Calu3 (cell line): Measurements from ENCODE around the gene KLHDC4. TPM values are rescaled to one million over a fixed set of nuclear protein-coding genes. Genes with fewer than 3 reads are reported as not detected.

Source experiments
- BruUV-seq: library from RNA; stranded (reverse); fragments of 400-500 nt; replicated peaks from 2 replicates; lab custom pipeline; 2021; lab: Mats Ljungman, UMichigan
- CTCF ChIA-PET: fragments of 300-600 bp; sonication (Branson Sonifier 250); formaldehyde crosslinking; loops from one replicate; lab custom pipeline; 2022; ENCODE audit warnings: antibody characterized with exemption; lab: Charles Lee
- DNase-seq: peaks from one replicate; pipeline ENCODE4 v3.0.0; 2022
- H3K27ac Mint-ChIP-seq: one replicate; pipeline ENCODE4 v1.8.0; 2022; ENCODE audit warnings: mixed read lengths; ENCODE audit not compliant: unreplicated experiment
- H3K27me3 Mint-ChIP-seq: one replicate; pipeline ENCODE4 v1.8.0; 2022; ENCODE audit warnings: mixed read lengths; ENCODE audit not compliant: unreplicated experiment
- H3K36me3 Mint-ChIP-seq: one replicate; pipeline ENCODE4 v1.8.0; 2022; ENCODE audit warnings: mild to moderate bottlenecking, moderate library complexity, mixed read lengths; ENCODE audit not compliant: insufficient read depth, unreplicated experiment
- H3K4me1 Mint-ChIP-seq: one replicate; pipeline ENCODE4 v1.8.0; 2022; ENCODE audit warnings: mild to moderate bottlenecking, low read depth, mixed read lengths; ENCODE audit not compliant: unreplicated experiment
- H3K4me3 Mint-ChIP-seq: one replicate; pipeline ENCODE4 v1.8.0; 2022; ENCODE audit warnings: mild to moderate bottlenecking, low read depth, moderate library complexity, mixed read lengths; ENCODE audit not compliant: unreplicated experiment
- H3K9me3 Mint-ChIP-seq: one replicate; pipeline ENCODE4 v1.8.0; 2022; ENCODE audit warnings: low read depth, mixed read lengths; ENCODE audit not compliant: unreplicated experiment
- CTCF ChIP-seq: fragments of 200-600 bp; IDR thresholded peaks from one replicate; pipeline ENCODE4 v1.8.0; 2022; ENCODE audit warnings: antibody characterized with exemption; ENCODE audit not compliant: unreplicated experiment
- intact Hi-C: fragments of 100-400 bp; cut with micrococcal nuclease; formaldehyde crosslinking; loops from one replicate; pipeline ENCODE4 v1.10.0; 2022; ENCODE audit not compliant: unreplicated experiment
- total RNA-seq: library from RNA; stranded (reverse); gene quantifications from 2 replicates; pipeline ENCODE4 v1.2.3, GENCODE V29; 2022

Gene KLHDC4
- total RNA-seq, 1 experiment from 2014 or later = 106 TPM

- Mint-ChIP-seq H3K9me3 (no peaks in the 10 kb centered on the region), H3K4me3 (no peak overlapping the region), H3K36me3 (no peaks in the 10 kb centered on the region), H3K27ac (no peak overlapping the region), H3K4me1 (no peaks in the 10 kb centered on the region), H3K27me3 (peaks cover 72% of the 10 kb centered on the region)
- no peak for DNase-seq
- TF ChIP-seq CTCF = no peak
- intact Hi-C loops = no loop called here
- CTCF ChIA-PET = no interaction called here
- no TSS peak for BruUV-seq
Measured at GRCh38 chr16:87671715-87672270, 94.0 kb downstream of the KLHDC4 start.

GRCh38 chr16:87671221-87671620, 94.6 kb downstream of the KLHDC4 start:
- H3K9me3 Mint-ChIP-seq = no peaks in the 10 kb centered on the region
- CTCF ChIA-PET = no interaction called here
- H3K4me3 Mint-ChIP-seq = no peak overlapping the region
- BruUV-seq = no TSS peak
- no peaks in the 10 kb centered on the region for H3K4me1 Mint-ChIP-seq
- H3K27ac Mint-ChIP-seq = no peak overlapping the region
- TF ChIP-seq CTCF = no peak
- DNase-seq = no peak
- H3K27me3 Mint-ChIP-seq = peaks cover 72% of the 10 kb centered on the region
- H3K36me3 Mint-ChIP-seq = no peaks in the 10 kb centered on the region
- intact Hi-C loops = no loop called here

- Mint-ChIP-seq H3K4me1 (no peaks in the 10 kb centered on the region), H3K9me3 (no peaks in the 10 kb centered on the region), H3K27me3 (peaks cover 72% of the 10 kb centered on the region), H3K36me3 (no peaks in the 10 kb centered on the region), H3K4me3 (no peak overlapping the region), H3K27ac (no peak overlapping the region)
- intact Hi-C loops = no loop called here
- CTCF ChIA-PET = no interaction called here
- no peak for DNase-seq
- no TSS peak for BruUV-seq
- no peak for TF ChIP-seq CTCF
Measured at GRCh38 chr16:87669672-87670071, 96.1 kb downstream of the KLHDC4 start.

- Mint-ChIP-seq H3K27ac (no peak overlapping the region), H3K4me3 (no peak overlapping the region), H3K4me1 (no peaks in the 10 kb centered on the region), H3K36me3 (no peaks in the 10 kb centered on the region), H3K27me3 (peaks cover 85% of the 10 kb centered on the region), H3K9me3 (no peaks in the 10 kb centered on the region)
- TF ChIP-seq CTCF = no peak
- intact Hi-C loops = no loop called here
- CTCF ChIA-PET = interaction anchor here (0.6 kb wide), 1 partner anchor 16 kb away, joined by 3 read pairs; no protein-coding TSS in a partner anchor
- BruUV-seq = no TSS peak
- no peak for DNase-seq
Measured at GRCh38 chr16:87667946-87668345, 97.8 kb downstream of the KLHDC4 start.
